ENCODE results near the gene SLC19A1.

Gene SLC19A1

GRCh38 chr21:45517249-45518065 is 24.8 kb downstream of the SLC19A1 start:
- DNase-seq (ENCODE audit: low read depth) = no peak

GRCh38 chr21:45516671-45517151 is 25.5 kb downstream of the SLC19A1 start:
- DNase-seq (ENCODE audit: low read depth) = no peak

DNA sequence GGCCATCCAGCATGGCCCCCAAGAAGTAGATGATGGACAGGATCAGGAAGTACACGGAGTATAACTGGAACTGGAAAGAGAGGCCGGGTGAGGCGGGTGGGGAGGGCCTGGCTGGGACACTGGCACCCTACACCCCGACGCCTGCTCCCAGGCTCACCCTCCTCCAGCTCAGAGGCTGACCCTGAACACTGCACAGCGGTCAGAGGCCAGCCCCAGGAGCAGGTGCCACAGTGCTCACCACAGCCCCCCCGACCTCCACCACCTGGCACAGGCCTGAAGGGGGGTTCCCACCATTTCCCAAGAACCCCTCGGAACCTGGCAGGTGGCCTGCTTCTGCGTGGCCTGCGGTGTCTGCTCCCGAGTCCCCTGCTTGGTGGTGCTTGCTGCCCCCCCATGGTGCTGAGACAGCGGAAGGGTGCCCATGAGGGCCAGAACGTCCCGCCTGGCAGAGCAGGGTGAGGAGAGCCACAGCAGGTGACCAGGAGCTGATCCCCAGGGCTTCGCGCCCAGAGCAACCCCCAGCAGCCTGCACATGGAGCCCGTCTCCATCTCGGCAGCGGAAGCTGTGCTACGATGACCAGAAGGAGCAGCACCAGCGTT is 26.1 kb downstream of the SLC19A1 start:
- no peak for DNase-seq (ENCODE audit: low read depth)

DNA sequence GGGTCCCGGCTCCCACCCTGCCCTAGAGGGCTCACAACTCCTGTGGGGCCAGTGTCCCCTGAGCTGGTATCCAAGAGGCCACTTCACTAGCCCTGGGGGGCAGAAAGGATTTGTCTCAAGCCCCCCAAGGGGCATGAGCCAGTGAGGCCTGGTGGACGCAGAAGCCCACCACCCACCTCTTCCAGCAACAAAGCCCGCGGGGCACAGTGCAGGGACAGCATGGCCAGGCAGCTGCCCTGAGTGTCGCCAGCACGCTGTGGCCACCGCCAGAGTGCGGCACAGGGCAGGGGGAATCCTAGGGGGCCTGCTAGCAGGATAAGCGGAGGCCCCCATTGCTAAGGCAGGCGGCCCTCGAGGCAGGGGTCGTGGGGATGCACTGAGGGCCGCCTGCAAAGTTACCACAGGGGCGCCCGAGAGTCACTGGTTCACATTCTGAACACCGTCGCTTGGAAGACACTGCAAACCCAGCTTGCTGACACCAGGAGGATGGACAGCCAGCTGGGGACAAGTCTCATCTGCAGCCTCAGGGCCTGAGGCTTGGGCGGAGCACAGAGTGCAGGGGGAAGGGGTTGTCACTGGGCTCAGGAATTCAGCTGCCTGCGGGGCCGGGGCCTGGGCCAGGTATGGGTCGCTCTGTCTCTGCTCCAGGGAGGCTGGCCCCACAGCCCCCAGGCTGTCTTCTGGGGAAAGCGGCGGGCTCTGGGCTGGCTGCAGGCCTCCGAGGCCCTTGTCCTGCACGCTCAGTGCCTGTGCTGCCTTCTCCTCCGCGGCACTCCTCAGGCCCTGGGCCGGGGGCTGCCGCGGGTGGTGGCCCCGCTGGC is 26.8 kb downstream of the SLC19A1 start:
- no peak for DNase-seq (ENCODE audit: low read depth)

GRCh38 chr21:45514311-45515021 is 27.8 kb downstream of the SLC19A1 start:
- DNase-seq (ENCODE audit: low read depth) = no peak

DNA sequence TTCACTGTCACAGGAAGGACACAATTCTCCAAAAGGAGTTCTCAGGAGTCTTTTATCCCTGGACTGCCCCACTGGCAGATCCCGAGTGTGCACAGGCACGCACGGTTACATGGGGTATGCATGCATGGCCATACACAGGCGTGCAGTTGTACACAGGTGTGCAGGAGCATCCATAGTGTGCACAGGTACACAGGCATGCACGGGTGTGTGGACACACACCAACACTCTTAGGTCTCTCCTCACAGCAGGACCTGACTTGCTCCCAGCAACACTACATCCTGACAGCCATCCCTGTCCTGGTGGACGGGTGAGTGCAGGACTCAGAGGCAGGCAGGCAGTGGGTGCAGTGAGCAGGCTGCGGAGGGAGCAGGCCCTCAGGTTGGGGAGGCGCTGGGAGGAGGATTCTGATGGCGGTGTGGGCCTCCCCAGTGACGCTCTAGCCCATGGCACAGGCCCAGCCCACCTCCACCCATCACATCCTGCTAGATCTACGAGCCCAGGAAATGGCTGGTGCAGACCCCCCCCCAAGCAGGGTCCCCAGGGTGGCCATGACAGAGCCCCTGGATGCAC is 28.4 kb downstream of the SLC19A1 start:
- DNase-seq (ENCODE audit: low read depth) = no peak

DNA sequence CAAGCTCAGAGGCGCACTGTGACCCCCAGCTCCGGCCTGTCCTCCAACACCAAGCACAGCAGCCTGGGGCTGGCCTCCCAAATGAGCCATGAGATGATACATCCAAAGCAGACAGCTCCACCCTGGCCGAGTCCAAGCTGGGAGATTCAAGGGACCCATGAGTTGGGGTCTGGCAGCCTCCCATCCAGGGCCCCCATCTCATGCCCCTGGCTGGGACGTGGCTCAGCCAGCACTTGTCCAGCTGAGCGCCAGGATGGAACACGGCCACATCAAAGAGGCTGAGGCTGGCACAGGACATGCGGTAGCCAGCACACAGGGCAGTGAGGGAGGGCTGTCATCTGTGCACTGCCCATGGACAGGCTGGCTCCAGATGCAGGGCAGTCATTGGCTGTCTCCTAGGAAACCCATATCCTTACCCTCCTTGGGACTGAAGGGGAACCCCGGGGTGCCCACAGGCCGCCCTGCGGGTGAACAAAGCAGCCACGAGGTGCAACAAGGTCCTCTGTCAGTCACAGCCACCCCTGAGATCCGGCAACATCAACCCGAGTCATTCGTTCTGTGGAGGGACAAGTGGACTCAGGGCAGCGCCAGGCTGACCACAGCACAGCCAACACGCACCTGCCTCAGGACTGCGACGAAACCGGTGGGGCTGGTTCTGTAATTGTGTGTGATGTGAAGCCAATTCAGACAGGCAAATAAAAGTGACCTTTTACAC is 29.1 kb downstream of the SLC19A1 start:
- DNase-seq (ENCODE audit: low read depth) = no peak

DNA sequence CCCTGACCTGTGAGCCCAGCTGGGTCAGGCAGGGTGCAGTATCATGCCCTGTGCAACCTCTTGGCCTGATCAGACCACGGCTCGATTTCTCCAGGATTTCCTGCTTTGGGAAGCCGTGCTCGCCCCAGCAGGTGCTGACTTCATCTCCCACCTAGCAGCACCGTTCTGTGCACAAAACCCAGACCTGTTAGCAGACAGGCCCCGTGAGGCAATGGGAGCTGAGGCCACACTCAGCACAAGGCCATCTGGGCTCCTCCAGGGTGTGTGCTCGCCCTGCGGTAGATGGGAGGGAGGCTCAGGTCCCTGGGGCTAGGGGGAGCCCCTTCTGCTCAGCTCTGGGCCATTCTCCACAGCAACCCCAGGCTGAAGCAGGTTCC is 29.6 kb downstream of the SLC19A1 start:
- no peak for DNase-seq (ENCODE audit: low read depth)

- DNase-seq (ENCODE audit: low read depth) = no peak
Measured at GRCh38 chr21:45511661-45512431, 30.4 kb downstream of the SLC19A1 start.

DNA sequence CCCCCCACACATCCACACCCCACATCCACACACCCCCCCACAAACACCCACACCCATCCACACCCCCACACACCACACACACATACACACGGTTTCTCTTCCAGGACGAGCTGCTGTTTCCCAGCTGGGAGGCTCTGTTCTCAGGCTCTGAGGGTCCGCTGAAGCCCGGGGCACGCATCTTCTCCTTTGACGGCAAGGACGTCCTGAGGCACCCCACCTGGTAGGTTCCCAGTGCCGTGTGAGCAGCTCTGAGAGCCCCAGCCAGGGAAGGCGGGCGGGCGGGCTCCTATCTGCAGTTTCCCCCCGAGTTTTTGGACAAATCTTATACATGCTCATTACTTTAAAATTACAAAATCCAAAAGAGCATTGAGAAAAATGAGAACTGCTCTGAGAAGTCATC is 31.2 kb downstream of the SLC19A1 start:
- no peak for DNase-seq (ENCODE audit: low read depth)

- no peak for DNase-seq (ENCODE audit: low read depth)
Measured at GRCh38 chr21:45510466-45510955, 31.7 kb downstream of the SLC19A1 start.

GRCh38 chr21:45509566-45510465 is 32.4 kb downstream of the SLC19A1 start:
- no peak for DNase-seq (ENCODE audit: low read depth)

DNA sequence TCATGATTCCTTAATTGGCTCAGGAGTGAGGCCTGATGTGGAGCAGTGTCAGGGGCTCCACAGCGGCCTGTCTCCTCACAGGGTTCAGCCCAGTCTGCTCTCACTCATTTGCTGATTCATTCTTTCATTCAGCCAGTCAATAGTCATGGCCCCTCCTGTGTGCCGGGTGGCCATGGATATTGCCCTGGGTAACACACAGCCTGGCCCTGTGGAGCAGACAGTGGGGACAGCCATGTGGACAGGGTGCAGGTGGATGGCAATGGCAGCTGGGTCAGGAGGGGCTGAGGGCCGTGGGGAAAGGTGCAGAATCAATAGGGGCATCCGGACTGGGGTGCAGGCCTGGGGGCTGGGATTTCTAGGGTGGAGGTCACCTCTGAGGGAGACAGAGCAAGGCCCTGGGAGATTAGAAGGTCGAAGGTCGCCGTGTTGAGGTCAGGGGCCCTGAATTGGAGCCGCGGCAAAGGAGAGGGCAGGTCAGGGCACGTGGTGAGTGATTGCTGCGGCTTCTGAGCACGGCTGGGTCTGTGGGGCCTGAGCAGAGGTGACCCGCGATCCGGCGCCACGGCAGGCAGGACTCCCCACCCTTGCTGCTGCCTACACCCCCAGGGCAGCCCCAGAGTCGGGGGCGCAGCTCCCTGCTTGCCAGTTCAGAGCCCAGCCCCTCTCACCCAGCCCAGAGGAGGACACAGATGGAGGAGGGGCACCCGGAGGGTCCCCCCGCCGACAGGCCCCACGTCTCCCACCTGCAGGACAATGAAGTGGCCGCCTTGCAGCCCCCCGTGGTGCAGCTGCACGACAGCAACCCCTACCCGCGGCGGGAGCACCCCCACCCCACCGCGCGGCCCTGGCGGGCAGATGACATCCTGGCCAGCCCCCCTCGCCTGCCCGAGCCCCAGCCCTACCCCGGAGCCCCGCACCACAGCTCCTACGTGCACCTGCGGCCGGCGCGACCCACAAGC is 33.4 kb downstream of the SLC19A1 start:
- DNase-seq (ENCODE audit: low read depth) = no peak

- no peak for DNase-seq (ENCODE audit: low read depth)
Measured at GRCh38 chr21:45507888-45508508, 34.2 kb downstream of the SLC19A1 start.

GRCh38 chr21:45507523-45507875 is 34.7 kb downstream of the SLC19A1 start:
- no peak for DNase-seq (ENCODE audit: low read depth)

DNA sequence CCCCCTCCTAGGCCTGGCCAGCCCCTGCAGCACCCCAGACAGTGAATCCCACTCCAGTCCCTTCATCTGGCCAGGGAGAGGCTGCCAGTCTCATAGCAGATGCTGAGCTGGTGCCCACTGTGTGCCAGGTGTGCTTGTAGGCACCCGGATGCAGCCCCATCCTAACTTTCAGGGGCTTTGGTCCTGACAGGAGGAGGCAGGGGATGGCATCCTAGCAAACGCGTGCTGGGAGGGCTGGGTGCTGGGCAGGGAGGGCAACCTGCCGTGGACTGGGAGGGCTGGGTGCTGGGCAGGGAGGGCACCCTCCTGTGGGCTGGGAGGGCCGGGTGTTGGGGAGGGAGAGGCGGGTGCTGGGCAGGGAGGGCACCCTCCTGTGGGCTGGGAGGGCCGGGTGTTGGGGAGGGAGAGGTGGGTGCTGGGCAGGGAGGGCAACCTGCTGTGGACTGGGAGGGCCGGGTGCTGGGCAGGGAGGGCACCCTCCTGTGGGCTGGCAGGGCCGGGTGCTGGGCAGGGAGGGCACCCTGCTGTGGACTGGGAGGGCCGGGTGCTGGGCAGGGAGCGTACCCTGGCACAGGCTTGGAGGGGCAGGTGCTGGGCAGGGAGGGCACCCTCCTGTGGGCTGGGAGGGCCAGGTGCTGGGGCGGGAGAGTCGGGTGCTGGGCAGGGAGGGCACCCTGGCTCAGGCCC is 35.3 kb downstream of the SLC19A1 start:
- no peak for DNase-seq (ENCODE audit: low read depth)

GRCh38 chr21:45506241-45506817 is 35.9 kb downstream of the SLC19A1 start:
- DNase-seq (ENCODE audit: low read depth) = no peak

All from HS-5 (cell line).